Prostate gland (tissue), 2 donors: ENCODE measurements around the gene HNRNPC.

Source experiments
- CTCF ChIP-seq, 4 experiments: fragments of 200-600 bp in 2 of 4; fragments of 450-650 bp in 2 of 4; sonication (generic) in 2 of 4; IDR thresholded peaks; 1 replicate in 3 of 4; 2 replicates in 1 of 4; pipeline ENCODE4 v1.5.1; 2016 to 2019; ENCODE audit warnings: antibody characterized with exemption in 4 of 4, mild to moderate bottlenecking in 2 of 4, moderate library complexity in 2 of 4
- POLR2A ChIP-seq: fragments of 450-650 bp; IDR thresholded peaks from one replicate; pipeline ENCODE4 v1.6.1; 2016; ENCODE audit warnings: antibody characterized with exemption, mild to moderate bottlenecking

- TF ChIP-seq CTCF (IDR thresholded peaks at IDR 0.05) (no peak), POLR2A (no peak)
These were observed 35.1 kb downstream of the HNRNPC start for GRCh38 chr14:21234112-21234511.
